GM18520 (cell line): ENCODE measurements around the gene PIN1.

ENCODE experiments used
- ATAC-seq: cut with Tn5 transposase; IDR thresholded peaks from one replicate; pipeline ENCODE4 v1.9.1; 2021; ENCODE audit not compliant: unreplicated experiment

PIN1 gene

GRCh38 chr19:9854282-9854846, 19.2 kb downstream of the PIN1 start:
- ATAC-seq: no peak

DNA sequence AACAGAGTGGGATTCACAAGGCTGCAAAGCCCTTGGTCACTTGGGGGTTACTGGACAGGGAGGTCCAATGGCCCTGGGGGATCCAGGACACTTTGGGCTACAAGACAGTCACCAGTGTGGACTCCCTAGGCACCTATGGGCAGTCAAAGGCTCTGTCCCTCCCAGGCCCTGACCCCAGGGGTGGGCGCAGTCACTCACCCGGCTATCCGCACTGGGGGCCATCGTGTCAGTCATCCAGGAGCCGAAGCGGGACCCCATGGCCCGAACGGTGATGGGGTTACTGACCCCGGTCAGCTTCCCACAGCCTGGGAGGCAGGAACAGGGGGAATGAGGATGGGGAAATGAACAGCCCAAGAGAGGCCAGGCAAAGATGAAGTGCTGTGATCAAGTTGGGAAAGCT, 21.5 kb downstream of the PIN1 start:
- no peak for ATAC-seq

DNA sequence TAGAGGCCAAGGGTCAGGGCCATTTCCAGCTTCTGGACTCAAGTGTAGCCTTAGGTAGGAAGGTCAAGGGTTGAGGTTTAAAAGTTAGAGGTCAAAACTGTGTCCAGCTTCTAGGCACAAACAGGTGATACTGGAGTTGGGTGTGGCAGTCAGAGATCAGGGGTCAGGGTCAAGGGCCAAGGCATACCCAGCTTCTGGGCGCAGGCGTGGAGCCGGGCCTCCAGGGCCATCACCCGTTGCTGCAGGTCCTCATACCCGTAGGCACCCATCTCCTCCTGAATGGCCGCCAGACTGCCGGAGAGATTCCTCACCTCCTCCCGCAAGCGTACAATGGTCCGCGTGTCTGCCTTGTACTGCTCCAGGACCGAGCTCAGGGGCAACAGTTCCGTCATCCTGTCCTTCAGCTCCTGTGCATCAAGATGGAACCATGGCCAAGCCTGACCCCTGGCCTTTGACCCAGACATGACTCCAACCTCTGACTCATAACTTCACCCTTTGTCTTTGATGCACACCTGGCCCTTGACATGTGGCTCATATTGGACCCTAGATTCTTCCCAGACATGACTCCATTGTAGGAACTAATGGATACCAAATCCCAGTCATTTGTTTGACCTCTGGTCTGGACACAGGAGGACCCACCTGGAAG, 22.1 kb downstream of the PIN1 start:
- no peak for ATAC-seq

- ATAC-seq: no peak
These were observed 23.0 kb downstream of the PIN1 start for GRCh38 chr19:9857920-9858746.

- no peak for ATAC-seq
These were observed 23.6 kb downstream of the PIN1 start for GRCh38 chr19:9858766-9859165.

GRCh38 chr19:9860407-9860806, 25.3 kb downstream of the PIN1 start:
- no peak for ATAC-seq

DNA sequence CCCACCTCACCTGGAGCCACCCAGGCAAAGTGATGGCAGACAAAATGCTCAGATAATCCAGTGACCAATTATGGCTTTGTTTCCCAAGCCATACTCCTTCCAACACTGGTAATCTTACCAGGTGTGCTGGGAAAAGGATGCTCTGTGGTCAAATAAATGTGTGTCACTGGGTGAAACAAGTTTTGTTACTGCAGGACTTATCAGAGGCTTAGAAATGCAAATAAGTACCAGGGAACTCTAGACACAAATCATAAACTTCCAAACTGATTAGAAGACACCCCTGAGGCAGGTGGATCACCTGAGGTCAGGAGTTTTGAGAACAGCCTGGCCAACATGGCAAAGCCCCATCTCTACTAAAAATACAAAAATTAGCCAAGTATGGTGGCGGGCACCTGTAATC, 26.4 kb downstream of the PIN1 start:
- no peak for ATAC-seq

GRCh38 chr19:9862938-9863337, 27.8 kb downstream of the PIN1 start:
- ATAC-seq: no peak

DNA sequence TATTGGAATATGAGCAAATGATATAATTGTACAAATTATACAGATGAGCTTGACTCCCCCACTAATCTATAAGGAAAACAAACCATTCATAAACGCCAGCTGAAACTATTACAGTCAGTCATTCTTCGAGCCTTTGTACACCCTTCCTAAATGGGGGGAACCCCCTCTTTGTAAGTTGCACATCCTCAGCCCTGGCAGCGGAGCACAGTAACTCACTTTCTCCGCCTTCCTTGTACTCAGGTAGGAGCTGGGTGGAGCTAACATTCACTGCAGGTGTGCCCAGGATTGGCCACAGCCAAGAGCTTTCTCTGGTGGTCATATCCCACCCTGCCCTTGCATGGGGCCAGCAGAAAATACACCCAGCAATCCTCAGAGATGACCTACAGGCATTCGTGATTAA, 28.6 kb downstream of the PIN1 start:
- no peak for ATAC-seq

DNA sequence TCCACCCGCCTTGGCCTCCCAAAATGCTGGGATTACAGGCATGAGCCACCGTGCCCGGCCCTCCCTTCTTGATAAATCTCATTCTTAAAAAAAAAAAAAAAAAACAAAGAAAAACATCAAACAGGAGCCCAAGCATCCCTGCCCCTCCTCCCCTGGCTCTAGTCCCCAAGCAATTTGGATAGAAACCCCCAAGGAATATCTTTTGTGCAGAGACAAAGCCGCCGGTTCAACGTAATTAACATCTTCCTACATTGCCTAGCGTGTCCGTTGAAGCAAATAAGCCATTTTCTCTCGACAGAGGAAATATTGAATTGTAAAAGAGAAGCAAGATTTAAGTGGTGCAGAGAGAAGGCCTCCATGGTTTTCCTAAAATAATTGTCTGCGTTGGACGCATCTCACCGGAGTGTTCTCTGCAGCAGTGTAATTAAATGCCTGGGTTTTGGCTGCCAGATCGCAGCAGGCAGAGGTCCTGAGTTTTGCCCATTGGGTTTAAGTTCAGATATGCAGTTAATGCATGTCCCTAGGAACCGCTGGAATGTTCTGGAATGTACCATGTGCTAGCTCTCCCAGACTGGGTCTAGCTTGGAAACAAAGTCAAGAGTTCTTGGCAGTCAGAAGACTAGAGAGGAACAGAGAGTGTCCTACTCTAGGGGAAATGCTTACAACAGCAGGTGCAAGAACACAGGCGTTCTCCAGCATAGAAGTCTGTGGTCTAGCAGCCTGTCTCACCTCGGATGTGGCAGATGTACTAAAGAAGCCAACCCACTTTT, 30.8 kb downstream of the PIN1 start:
- ATAC-seq: no peak

DNA sequence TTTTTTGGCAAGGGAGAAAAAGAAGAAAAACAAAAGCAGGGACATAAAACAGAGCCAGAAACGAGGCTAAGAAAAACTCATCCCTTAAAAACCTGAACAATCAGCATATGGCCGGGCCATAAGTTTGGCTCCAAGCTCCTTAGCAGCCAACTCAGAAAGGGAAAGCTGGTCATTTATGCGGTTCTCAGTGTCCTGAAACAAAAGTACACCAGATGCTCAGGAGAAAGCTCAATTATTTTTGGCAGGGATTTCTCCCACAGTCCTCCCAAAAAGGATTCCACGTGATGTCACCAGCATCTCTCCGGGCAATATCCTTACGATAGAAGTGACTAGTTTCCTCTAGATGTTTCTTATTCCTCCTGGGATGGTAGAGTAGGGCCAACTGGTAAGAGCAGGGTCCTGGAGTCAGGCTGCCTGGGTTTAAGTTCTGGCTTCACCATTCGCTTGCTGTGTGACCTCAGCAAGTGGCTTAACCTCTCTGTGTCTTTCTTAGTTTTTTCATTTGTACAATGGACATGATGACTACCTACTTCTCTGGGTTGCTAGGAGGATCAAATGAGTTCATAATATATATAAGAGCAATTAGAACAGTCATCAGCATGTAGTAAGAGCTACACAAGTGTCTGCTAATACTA, 34.0 kb downstream of the PIN1 start:
- no peak for ATAC-seq

DNA sequence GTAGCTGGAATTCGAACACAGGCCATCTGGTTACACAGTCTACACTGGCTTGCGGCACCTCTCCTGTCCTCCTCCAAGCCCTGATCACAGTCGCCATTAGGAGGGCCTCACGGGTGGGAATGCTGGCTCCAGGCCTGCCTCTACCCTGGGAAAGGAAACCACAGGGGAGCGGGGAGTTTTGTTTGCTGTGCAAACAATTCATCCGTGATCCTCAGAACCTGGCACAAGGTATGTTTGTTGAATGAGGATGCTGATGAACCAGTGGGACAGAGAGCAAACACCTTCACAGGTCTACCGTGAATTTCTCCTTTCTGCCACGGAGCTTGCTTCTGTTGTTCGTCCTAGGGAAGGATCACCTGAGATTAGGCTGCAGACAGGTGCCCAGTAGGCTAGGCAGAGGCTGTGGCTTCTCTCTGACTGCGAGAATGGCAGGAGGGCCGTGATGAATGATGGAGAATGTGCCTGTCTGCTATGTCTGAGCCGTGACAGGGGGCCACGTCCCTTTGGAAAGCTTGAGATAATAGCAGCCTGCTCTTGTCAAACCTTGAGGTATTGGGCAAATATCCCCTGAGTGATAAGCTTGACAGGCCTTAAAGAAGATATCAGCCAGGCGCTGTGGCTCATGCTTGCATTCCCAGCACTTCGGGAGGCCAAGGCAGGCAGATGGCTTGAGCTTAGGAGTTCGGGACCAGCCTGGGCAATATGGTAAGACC, 36.7 kb downstream of the PIN1 start:
- no peak for ATAC-seq

GRCh38 chr19:9872618-9873242, 37.6 kb downstream of the PIN1 start:
- no peak for ATAC-seq

GRCh38 chr19:9875031-9875627, 40.0 kb downstream of the PIN1 start:
- ATAC-seq: no peak

GRCh38 chr19:9875796-9876195, 40.7 kb downstream of the PIN1 start:
- no peak for ATAC-seq

- ATAC-seq: no peak
These were observed 42.8 kb downstream of the PIN1 start for GRCh38 chr19:9877780-9878510.

DNA sequence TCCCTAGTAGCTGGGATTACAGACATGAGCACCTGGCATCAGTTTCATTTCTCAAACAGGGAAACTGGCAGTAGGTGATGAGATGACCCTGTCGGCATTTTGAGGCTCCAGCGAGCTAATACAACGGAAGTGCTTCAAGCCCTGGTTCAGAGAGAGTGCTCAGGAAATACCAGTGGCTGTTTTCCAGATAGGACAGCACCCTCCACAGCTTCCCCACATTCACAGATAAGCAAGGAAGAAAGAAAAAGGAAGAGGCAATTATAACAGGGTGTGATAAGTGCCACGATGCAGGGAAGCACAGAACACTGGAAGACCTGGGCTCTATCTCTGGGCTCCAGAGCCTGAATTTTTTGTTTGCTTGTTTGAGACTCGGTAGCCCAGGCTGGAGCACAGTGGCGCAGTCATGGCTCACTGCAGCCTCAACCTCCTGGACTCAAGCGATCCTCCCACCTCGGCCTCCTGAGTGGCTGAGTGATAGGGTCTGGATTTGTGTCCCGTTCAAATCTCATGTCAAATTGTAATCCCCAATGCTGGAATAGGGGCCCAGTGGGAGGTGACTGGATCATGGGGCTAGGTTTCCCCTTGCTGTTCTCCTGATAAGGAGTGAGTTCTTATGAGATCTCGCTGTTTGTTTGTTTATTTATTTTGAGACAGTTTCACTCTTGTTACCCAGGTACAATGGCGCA, 43.5 kb downstream of the PIN1 start:
- ATAC-seq: no peak

DNA sequence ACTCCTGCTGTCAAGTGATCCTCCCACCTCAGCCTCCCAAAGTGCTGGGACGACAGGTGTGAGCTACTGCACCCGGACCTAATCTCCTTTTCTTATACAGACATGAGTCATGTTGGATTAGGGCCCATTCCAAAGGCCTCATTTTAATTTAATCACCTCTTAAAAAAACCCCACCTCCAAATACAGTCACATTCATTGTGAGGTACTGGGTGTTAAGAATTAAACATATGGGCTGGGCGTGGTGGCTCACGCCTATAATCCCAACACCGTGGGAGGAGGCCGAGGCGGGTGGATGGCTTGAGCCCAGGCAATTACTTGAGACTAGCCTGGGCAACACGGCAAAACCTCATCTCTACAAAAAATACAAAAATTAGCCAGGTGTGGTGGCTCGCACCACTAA, 46.6 kb downstream of the PIN1 start:
- ATAC-seq: no peak
